Kidney (tissue), 14 donors: ENCODE measurements around the gene BNC2. TPM values are rescaled to one million over a fixed set of nuclear protein-coding genes. Genes with fewer than 3 reads are reported as not detected.

Experiments
- DNase-seq, 5 donors: peaks; one replicate each; pipeline ENCODE4 v3.0.0-alpha.2; 2013 to 2020
- FAIRE-seq: peaks from 2 replicates; lab custom pipeline; 2012; peaks lifted over from hg19 to GRCh38; lab: Jason Lieb, UNC
- H3K27ac ChIP-seq, 2 donors: one replicate each; pipeline ENCODE4 v1.7.0; 2013; ENCODE audit warnings: low read depth in 2 of 2, low read length in 2 of 2, inconsistent platforms in 1 of 2
- H3K27me3 ChIP-seq: one replicate; pipeline ENCODE4 v1.7.1; 2013; ENCODE audit warnings: low read length, inconsistent platforms; ENCODE audit not compliant: control insufficient read depth, insufficient read depth
- H3K36me3 ChIP-seq, 3 donors: one replicate each; pipeline versions ENCODE4 v1.7.0 to v1.7.1; 2013; ENCODE audit warnings: low read length in 3 of 3, control low read depth in 1 of 3, inconsistent platforms in 1 of 3; ENCODE audit not compliant: insufficient read depth in 3 of 3, control insufficient read depth in 2 of 3
- H3K4me1 ChIP-seq, 3 donors: one replicate each; pipeline versions ENCODE4 v1.7.0 to v1.7.1; 2013; ENCODE audit warnings: low read length in 3 of 3, inconsistent platforms in 1 of 3, low read depth in 1 of 3; ENCODE audit not compliant: control insufficient read depth in 2 of 3, insufficient read depth in 2 of 3
- H3K4me3 ChIP-seq, 3 donors: one replicate each; pipeline versions ENCODE4 v1.7.0 to v1.8.1; 2013; ENCODE audit warnings: low read length in 3 of 3, control low read depth in 1 of 3, inconsistent platforms in 1 of 3
- H3K9ac ChIP-seq, 3 donors: one replicate each; pipeline versions ENCODE4 v1.7.0 to v1.7.1; 2013; ENCODE audit warnings: low read length in 3 of 3, control low read depth in 1 of 3, inconsistent platforms in 1 of 3
- H3K9me3 ChIP-seq, 3 donors: one replicate each; pipeline versions ENCODE4 v1.7.0 to v1.7.1; 2013; ENCODE audit warnings: low read length in 3 of 3, control low read depth in 1 of 3, inconsistent platforms in 1 of 3; ENCODE audit not compliant: control insufficient read depth in 2 of 3, insufficient read depth in 1 of 3
- CTCF ChIP-seq: IDR thresholded peaks from 3 replicates; pipeline ENCODE4 v1.5.1; 2012; ENCODE audit warnings: mild to moderate bottlenecking, moderate library complexity, borderline replicate concordance; ENCODE audit not compliant: insufficient read depth; ENCODE audit errors: extremely low read depth
- intact Hi-C: fragments of 100-400 bp; cut with DNase I; formaldehyde crosslinking; loops from one replicate; pipeline ENCODE4 v1.11.1; 2022
- polyA plus RNA-seq: library from polyadenylated mRNA; stranded (reverse); fragments of 350-450 nt; fragmentation: Illumina TruSeq; extraction: RNeasy Lipid Tissue Mini Kit (QIAGEN cat#74804); gene quantifications from one replicate; pipeline ENCODE4 v1.2.3, GENCODE V29; 2014; ENCODE audit warnings: low read depth, low replicate concordance; ENCODE audit not compliant: insufficient read depth
- total RNA-seq: library from RNA; stranded (reverse); fragmentation: NEBNext Ultra II Directional; extraction: Animal tissue kit (Norgen Biotek cat#: 25700); gene quantifications from one replicate; pipeline ENCODE4 v1.2.1, GENCODE V29; 2021
- donor health status: control.
- donor health status: control.
- donor health status: control.
- donor health status: control.
- donor health status: control.
- donor health status: DM: yes; HTN: yes; CAD: no.
- donor health status: Normal renal cell carcinoma (clear cell type).

The BNC2 gene
- total and polyA plus RNA-seq, 2 donors from 2014 or later, result 5.4 to 37.9 TPM

DNA sequence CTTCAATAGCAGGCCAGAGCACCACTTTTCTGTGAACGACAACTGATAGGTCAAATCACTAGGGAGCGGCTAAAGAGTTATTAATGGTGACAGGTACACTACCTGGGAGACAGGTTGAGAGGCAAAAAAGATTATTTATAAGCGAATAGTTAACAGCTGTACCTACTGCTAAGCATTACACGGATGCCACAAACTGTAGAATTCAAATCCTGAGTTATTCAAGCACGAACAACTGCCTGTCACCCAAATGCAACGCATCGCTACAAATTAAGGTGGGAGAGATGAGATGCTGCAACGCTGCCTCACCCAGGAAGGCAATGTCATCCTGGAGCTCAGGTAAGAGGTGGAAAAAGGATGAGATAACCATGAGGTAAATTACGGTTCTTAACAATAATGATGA lies 342.9 kb downstream of the BNC2 start:
- FAIRE-seq (no peak), DNase-seq (no peak)
- Histone ChIP-seq H3K4me3 (no peak overlapping the region), H3K4me1 (no peaks in the 10 kb centered on the region), H3K27me3 (no peaks in the 10 kb centered on the region), H3K36me3 (no peaks in the 10 kb centered on the region), H3K9me3 (no peaks in the 10 kb centered on the region), H3K9ac (no peak overlapping the region), H3K27ac (no peak overlapping the region)
- intact Hi-C loops, result no loop called here
- no peak for TF ChIP-seq CTCF

DNA sequence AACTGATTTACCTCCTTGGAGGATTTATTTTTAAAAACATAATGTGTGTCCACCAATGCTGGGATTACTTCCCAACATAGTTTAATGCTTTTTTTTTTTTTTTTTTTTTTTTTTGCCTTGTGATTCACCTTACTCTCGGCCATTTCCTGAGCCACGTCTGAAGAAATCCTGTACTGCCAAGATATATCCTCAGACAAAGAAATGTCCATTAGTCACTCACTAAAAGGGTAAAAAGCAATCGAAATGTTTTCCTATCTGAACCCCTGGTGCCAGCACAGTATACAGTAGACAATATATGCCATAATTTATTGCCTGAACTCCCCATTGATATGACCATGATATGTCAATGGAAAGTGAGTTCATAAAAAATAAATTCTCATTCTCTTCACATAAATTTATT lies 344.1 kb downstream of the BNC2 start:
- H3K36me3 ChIP-seq, result no peaks in the 10 kb centered on the region
- H3K9me3 ChIP-seq, result no peaks in the 10 kb centered on the region
- no peak overlapping the region for H3K4me3 ChIP-seq
- intact Hi-C loops, result no loop called here
- DNase-seq, result no peak
- no peaks in the 10 kb centered on the region for H3K27me3 ChIP-seq
- H3K27ac ChIP-seq, result no peak overlapping the region
- no peaks in the 10 kb centered on the region for H3K4me1 ChIP-seq
- TF ChIP-seq CTCF, result no peak
- FAIRE-seq, result no peak
- H3K9ac ChIP-seq, result no peak overlapping the region

- H3K27me3 ChIP-seq, result no peaks in the 10 kb centered on the region
- no peaks in the 10 kb centered on the region for H3K9me3 ChIP-seq
- no peak overlapping the region for H3K9ac ChIP-seq
- no peak for DNase-seq
- intact Hi-C loops, result no loop called here
- H3K27ac ChIP-seq, result no peak overlapping the region
- no peaks in the 10 kb centered on the region for H3K36me3 ChIP-seq
- TF ChIP-seq CTCF, result no peak
- no peaks in the 10 kb centered on the region for H3K4me1 ChIP-seq
- FAIRE-seq, result no peak
- H3K4me3 ChIP-seq, result no peak overlapping the region
Observed at GRCh38 chr9:16524823-16525222, 345.6 kb downstream of the BNC2 start.

- DNase-seq (no peak), FAIRE-seq (no peak)
- Histone ChIP-seq H3K27me3 (no peaks in the 10 kb centered on the region), H3K9me3 (no peaks in the 10 kb centered on the region), H3K36me3 (no peaks in the 10 kb centered on the region), H3K4me1 (no peaks in the 10 kb centered on the region), H3K9ac (no peak overlapping the region), H3K27ac (no peak overlapping the region), H3K4me3 (no peak overlapping the region)
- intact Hi-C loops, result no loop called here
- no peak for TF ChIP-seq CTCF
Observed at GRCh38 chr9:16524078-16524477, 346.4 kb downstream of the BNC2 start.
